ENCODE measurements around the gene VCL. TPM values are rescaled to one million over a fixed set of nuclear protein-coding genes. Genes with fewer than 3 reads are reported as not detected.

The VCL gene
- total RNA-seq, 1 donor from 2014 or later, result 410 TPM

- DNase-seq (ENCODE audit: low spot score), result no peak
Measured at GRCh38 chr10:74072503-74072902, 74.6 kb downstream of the VCL start.

GRCh38 chr10:74075906-74076305 lies 78.0 kb downstream of the VCL start:
- DNase-seq (ENCODE audit: low spot score), result no peak

DNA sequence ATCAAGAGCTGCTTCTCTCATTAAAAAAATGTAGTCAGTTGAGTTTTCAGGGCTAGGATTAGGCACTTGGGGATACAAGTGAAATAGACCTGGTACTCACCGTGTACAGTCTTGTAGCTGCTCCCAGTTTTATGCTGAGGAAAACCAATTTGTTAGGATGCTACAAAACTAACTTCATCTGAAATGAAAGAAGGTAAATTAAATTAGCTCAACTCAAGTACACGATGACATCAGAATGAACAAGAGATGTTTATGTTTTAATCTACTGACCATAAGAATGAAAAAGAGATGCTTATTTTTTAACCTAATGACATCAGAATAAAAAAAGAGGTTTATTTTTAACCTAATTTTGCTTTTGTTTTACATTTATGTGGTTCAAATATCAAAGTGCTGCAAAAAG lies 79.0 kb downstream of the VCL start:
- no peak for DNase-seq (ENCODE audit: low spot score)

- DNase-seq (ENCODE audit: low spot score), result no peak
Measured at GRCh38 chr10:74077416-74077815, 79.5 kb downstream of the VCL start.

DNA sequence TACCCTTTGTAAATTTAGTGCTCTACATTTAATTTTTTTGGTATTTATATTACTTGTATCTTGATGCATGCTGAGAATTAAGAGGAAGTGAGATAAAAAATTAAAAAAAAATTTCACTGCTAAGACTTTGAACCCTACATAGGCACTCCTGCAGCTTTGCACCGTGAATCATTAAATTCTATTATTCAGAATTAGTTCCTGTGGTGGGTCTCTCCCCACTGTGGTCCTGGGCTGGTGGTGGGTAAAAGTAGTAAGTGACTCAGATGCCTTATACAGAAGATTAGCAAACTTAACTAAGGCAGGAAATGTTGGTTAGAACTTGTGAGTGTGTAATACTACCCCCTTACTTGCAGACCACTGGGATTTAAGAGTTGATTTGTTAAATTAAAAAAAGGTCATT lies 80.1 kb downstream of the VCL start:
- no peak for DNase-seq (ENCODE audit: low spot score)

DNA sequence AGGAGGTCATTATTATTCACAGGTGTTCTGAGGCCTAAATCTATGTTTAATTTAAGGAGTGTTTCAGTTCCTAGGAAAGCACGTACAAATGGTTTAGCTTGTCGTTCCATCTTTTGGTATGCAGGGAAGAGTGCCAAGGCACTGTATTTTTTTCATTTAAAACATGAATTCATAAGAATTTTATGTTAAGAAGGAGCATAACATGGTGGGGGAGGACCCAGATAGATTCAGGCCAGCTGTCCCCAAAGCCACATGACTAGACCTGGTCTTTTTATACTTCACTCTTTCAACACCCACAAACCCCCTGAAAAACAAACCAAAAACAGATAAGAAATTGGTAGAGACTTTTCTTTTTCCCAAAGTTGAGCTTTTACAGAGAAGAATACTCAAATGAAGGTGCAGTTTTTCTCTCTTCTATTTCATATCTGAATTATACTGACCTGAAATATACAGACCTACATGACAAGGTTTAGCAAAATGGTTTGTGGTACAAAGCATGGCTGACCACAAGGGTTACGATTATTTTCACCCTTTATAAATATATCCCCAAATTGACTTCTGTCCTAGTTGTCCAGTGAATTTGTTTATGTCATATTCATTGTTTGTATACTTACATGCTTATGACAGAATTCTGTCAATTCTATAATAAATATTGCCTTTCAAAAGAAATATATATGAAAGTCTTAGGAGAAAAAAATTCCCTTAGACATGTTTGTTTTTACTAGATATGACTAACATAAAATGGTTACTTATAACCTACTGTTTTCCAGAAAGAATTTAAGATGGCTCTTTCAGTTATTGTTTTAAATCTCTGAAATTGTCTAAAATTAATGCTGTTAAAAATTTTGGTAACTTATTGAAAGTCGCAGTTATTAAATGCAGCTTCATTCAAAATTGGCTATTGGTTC lies 81.4 kb downstream of the VCL start:
- DNase-seq (ENCODE audit: low spot score), result no peak

GRCh38 chr10:74079936-74080590 lies 82.1 kb downstream of the VCL start:
- no peak for DNase-seq (ENCODE audit: low spot score)

GRCh38 chr10:74081192-74081803 lies 83.4 kb downstream of the VCL start:
- peak; percentile 61 for DNase-seq (ENCODE audit: low spot score)

DNA sequence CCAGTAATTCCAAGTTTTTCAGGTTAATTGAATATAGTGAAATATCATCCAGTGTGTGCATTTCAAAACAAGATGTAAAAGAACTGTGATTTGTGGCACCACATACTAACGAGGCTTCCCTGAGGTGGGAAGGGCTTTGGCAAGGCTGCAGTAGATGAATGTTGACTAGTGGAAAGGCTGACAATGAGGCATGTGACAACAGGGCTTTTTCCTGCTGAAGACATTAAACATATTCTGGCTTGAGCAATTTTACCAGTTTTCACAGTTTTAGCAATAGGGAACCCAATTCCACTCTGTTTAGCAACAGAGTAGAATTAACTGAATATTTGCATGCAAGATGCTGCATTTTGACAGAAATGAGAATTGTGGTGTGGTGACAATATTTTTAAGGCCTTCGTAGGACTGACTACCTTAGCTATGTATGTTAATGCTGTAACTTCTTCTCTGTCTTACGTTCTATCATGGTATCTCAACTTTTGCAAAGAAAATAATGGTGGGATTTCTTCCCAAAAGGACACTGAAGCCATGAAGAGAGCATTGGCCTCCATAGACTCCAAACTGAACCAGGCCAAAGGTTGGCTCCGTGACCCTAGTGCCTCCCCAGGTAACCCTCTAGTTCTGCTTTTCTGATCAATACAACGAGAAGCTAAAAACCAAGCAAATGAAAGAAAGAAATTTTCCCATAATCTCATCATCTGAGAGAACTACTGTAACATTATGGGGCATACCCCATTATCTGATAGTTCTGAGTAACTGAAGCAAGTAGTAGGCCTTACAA lies 84.2 kb downstream of the VCL start:
- no peak for DNase-seq (ENCODE audit: low spot score)

GRCh38 chr10:74083304-74083703 lies 85.4 kb downstream of the VCL start:
- DNase-seq (ENCODE audit: low spot score), result no peak

DNA sequence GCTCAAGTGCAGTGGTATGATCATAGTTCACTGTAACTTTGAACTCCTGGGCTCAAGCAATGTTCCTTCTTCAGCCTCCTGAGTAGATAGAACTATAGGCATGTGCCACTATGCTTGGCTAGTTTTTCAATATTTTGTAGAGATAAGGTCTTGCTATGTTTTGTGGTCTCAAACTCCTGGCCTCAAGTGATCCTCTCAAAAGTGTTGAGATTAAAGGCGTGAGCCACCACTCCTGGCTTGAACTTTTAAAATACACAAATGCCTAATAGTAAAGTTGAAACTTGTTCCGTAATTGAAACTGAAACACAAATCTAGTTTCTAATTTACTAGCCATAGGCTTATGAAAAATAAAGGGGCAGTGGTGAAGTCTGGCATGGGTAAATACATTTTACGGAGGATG lies 87.0 kb downstream of the VCL start:
- no peak for DNase-seq (ENCODE audit: low spot score)

GRCh38 chr10:74086317-74086716 lies 88.4 kb downstream of the VCL start:
- DNase-seq (ENCODE audit: low spot score), result no peak

DNA sequence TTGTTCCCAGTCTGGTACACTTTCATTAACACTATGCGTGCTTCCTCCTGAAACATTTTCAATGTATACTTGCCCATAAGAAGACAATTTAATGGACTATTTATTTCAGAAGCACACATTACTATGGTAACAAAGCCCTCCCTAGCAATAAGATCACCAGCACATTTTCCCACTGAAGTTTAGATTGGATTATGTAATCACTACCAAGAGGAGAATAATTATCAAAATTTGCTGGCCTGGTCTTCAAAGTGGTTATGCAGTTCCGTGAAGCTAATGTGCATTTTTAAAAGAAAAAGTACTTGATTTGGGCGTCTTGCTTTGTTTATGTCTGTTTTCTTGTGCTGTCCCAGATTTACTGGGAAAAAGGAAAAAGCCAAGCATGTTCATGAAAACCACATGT lies 90.8 kb downstream of the VCL start:
- DNase-seq (ENCODE audit: low spot score), result no peak

DNA sequence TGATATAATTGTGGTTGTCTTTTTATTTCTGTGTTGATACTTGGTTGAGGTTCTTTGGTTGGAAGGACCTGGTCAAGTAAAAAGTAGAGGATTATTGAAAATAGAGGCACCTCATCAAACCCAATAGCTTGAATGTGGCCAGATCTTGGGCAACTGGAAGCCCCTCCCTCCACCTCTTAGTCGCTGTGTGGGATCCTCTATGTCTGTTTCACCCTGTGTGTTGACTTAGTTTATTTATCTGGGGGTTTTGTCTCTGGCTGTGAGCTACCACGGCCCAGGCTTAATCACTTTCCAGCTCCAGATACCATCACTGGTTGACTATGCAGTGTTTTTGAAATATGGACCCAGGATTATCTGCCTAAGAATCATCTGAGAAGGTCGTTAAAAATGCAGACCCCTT lies 94.5 kb downstream of the VCL start:
- DNase-seq (ENCODE audit: low spot score), result no peak

- no peak for DNase-seq (ENCODE audit: low spot score)
Measured at GRCh38 chr10:74093530-74094164, 95.7 kb downstream of the VCL start.

- DNase-seq (ENCODE audit: low spot score), result no peak
Measured at GRCh38 chr10:74094231-74094630, 96.3 kb downstream of the VCL start.

- no peak for DNase-seq (ENCODE audit: low spot score)
Measured at GRCh38 chr10:74096777-74097176, 98.9 kb downstream of the VCL start.

DNA sequence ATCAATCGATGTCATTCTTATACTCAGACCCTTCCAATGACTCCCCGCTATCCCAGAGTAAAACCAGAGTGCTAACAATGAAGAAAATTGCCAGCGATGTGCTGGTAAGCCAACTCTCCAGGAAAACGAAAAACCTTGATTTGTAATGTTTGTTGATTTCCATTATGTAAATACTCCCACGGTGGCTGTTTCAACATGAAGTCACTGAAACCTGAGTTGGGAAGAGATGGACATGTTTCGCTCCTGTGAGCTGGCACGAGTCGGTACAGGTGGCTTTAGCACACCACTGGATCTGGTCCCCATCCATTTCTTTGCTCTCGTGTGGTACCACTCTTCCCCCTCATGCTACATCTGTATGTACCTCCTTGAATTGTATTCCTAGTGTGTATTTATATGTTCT lies 99.9 kb downstream of the VCL start:
- no peak for DNase-seq (ENCODE audit: low spot score)

DNA sequence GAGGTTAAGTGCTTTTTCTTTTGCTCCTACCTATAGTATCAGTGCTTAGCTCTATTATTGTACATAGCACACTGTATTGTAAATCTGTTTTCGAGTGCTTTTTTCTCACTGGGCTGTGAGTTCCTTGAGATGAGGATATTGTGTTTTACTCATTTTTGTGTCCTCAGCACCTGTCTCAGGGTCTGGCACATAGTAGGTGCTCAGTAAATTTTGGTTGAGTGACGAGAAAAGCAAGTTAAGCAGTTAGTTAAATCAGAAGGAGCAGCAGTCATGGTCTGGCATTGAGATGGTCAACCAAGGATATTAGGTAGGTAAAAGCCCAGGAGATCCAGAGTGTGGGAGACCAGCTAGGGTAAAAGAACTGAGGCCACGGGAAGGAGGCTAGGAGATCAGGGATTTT lies 101.5 kb downstream of the VCL start:
- DNase-seq (ENCODE audit: low spot score), result no peak

DNA sequence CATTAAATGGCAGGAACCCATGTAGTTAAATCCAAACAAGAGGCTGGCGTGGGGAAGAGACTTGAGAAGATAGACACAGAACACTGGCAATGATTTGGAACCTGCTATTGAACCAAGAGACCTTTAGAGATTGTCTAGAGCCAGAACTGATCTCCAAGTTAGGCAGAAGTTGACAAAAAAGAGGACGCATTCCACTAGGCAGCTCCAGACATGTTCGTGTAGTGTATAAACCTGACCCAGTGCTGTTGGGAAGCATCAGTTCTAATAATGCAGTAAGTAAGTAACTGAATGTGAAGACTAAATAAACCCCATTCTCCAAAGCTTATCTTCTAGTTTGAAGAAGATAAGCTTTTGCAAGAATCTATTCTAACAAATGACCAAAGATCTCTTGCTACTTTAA lies 101.9 kb downstream of the VCL start:
- peak; percentile 31 for DNase-seq (ENCODE audit: low spot score)

GRCh38 chr10:74103560-74104258 lies 105.8 kb downstream of the VCL start:
- no peak for DNase-seq (ENCODE audit: low spot score)

All from umbilical cord (tissue), 2 donors.